ENCODE results near the gene MT1G. TPM values are rescaled to one million over a fixed set of nuclear protein-coding genes. Genes with fewer than 3 reads are reported as not detected.
"Not testable (repeated sequence)": the region's sequence is repeated elsewhere in the genome, so short reads cannot be mapped to it uniquely, and the experiment has no call there.

The MT1G gene
- not detected in 2 replicates for total RNA-seq (2014; rRNA removed; shearing (Covaris generic))

DNA sequence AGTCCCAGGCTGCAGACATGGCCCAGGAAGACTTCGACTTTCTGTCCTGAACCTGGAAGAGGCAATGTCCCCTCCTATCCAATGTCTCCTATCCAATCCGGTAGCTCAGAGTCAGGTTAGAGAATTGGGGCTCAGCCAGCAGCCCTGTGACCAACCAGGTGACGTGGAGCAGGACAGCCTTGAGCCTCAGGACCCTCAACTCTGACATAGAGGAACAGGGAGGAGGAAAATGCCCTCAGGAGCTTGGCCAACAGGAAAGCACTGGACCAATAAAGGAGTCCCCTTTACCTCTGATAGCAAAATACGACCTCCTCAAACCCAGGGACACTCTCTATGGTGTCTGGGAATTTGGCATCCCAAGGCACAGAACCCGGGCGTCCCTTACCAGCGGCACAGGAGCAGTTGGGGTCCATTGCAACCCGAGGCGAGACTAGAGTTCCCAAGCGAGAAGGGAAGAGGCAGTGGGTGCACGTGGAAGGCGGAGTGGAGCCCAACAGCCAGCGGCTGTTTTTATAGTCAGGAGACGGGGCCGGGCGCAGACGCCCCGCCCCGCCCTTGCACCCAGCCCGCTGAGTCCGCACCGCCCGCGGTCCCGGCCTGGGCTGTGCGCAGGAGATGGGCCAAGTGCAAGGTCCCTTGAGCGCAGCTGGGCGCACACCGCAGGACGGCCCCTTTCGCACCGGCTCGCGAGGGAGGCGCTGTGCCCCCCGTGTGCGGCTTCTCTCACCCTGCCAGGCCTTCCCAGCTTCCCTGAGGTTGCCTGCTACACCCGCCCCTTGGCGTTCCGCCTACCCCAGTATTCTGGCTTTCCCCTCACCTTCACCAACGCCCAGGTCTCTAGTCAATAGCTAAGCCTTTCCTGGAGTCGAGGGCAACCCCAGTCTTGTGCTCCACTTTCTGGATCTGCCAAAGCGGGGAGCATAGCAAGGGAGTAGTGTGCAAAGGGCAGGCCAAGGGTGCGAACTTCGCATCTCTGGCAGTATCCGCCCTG, at the start of gene MT1G:
TSS of gene MT1G (minus strand) at position 485 of the 991 bp plus-strand sequence. CDS start at position 413, 72 bp downstream.
- DNase-seq (ENCODE audit: low spot score): no peak

DNA sequence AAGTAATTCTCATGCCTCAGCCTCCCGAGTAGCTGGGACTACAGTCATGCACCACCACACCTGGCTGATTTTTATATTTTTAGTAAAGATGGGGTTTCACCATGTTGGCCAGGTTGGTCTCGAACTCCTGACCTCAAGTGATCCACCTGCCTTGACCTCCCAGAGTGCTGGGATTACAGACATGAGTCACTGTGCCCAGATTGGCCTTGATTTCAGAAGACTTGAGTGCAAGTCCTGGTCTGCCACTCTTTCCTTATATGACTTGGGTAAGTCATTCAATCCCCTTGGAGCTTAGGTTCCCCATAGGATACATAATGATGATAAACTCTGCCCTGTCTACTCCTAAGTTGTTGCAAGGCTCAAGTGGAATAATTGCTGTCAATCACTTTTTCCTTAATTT, 49.7 kb upstream of the MT1G start:
- DNase-seq (ENCODE audit: low spot score): not testable (repeated sequence)

DNA sequence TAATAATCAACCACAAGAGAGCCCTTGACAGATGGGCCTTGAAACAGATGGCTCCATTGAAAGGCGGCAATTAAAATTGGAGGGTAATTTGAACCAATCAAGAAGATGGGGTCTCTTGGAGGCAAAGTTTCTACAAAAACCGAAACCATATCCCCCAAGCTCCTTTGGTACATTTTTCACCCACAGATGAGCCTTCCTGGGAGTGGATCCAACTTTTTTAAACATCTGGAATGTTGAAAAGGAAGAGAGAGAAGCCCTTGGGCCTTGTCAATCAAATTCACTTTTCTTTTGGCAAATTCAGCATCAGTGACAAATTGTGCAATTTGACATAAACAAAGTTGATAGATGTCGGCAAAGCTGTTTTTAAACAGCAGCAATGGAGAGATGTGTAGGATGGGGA, 48.9 kb upstream of the MT1G start:
- DNase-seq (ENCODE audit: low spot score): no peak

DNA sequence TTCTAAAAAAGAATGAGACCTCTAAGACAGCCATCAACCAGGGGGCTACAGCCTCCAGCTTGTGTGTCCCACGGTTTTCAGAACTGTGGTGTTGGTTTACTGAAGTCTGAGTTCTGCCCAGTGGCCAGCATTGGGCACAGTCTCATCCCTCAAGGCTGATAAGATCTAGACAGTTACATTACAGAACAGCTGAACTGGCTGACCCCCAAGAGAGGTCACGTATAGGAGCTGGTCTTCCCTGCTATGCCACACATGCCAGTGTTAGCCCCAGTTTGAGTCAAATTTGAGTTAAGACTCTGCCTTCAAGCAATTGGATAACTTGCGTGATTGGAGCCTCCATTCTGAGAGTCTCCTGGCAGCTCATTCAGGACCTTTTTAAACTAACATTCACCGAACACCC, 47.3 kb upstream of the MT1G start:
- DNase-seq (ENCODE audit: low spot score): no peak

DNA sequence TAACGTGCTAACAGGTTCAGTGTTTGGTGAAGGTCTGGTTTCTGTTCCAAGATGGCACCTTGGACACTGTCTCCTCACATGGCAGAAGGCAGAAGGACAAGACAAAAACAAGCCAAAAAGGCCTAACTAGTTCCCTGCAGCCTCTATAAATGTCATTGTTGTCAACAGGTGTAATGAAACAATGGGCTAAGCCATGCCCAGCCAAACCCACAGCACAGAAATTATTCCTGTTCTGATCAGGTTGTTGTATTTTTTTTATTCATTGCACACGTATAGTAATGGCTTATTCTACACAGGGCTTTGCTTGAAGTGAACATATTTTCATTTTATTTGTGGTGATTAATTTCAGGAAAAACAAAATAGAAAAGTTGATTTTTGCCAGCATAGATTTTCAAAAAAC, 45.9 kb upstream of the MT1G start:
- no peak for DNase-seq (ENCODE audit: low spot score)

DNA sequence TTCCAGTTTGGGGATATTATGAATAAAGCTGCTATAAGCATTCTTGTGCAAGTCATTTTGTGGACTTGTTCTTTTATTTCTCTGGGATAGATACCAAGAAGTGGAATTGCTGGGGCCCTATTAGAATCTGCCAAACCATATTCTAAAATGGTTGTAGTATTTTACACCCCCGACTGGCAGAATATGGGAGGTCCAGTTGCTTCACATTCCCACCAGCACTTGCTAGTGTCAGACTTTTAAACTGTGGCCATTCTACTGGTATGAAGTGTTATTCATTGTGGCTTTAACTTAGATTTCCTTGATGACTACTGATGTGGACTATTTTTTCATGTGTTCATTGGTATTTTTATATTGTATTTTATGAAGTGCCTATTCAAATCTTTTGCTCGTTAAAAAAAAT, 44.0 kb upstream of the MT1G start:
- no peak for DNase-seq (ENCODE audit: low spot score)

DNA sequence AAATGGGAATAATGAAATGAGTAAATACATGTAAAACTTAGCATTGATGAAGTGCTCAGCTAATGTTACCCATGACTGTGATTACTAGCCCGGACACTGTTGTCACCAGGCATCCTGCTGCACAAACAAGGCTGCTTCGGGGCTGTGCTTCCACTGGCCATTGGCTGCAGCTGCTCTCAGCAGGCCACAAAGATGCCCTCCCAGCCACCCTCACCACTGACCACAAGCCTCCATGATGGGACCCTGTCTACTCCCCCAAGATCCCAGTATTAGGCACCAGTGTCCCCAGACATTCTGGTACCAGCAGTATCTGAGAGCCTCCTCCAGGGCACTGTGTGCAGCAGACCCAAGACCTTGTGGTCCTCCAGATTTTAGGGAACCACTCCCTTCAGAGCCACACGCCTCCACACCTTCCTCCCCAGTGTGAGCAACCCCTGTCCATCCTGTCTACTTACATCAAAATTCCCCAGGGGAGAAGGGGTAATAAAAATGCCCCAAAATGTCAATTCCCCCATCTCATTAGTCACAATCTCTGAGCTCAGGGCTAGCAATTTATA, 42.4 kb upstream of the MT1G start:
- DNase-seq (ENCODE audit: low spot score): no peak

DNA sequence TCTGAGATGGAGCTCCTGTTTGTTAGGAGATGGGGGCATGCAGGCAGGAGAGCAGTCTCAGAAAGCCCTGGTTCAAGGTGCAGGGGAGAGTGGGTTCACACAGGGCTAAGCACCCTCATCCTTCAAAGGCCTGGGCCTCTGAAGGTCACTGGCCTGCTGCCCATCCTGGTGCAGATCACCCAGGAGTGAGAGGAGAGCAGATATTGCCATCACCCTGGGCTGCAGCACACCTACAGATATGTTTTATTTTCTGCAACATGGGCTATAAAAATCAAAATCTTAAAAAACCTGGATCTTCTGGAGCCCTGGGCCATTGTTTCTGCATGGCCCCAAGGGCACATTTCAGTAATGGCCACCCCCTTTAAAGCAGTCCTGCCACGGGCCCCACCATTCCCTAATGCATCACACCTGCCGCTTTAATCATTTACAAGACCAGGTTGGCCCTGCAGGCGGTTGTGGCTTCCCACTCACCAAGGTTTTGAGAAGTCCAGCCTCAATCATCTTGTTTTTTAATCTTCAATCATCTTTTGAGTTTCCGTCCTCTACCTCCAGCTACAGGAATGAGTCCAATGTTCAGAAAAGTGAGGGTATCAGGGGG, 41.7 kb upstream of the MT1G start:
- DNase-seq (ENCODE audit: low spot score): no peak

DNA sequence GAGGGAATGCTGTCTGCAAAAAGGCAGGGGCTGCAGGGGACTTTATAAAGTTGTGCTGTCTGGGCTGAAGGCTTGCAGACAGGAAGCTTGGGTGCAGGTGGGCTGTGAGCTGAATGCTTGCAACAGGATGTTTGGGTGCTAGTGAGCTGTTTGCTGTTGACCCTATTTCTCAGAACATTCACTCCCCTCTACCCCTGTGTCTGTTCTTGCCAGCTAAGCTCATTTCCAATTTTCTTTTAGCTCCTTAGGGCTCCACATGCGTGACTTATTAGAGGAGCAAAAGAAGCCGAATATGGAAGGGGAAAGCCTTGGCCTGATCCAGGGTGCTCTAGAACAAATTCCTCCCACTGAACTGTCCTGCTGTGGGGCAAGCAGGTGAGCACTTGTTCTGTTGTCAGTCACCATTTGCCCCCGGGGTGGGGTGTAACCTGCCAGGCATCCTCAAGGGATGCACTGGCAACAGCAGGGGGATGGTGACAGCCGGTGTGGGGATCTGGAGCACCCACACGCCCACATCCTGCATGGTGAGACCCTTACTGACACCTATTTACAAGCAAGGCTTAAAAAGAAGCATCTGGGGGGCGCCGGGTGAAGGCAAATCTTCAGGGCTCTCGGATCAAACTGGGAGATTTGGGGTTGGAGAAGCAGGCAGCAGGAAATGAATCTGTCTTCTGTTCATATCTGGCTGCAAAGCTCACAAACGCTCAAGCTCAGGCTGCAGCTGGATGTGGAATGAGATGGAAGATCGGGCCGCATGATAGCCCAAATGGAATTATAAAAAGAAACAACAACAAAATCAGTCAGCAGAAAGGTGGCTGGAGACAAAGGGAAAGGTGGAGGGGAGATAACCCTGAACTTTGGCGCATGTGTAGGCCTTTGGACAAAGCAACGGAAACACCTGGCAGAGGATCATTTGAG, 40.9 kb upstream of the MT1G start:
- no peak for DNase-seq (ENCODE audit: low spot score)

DNA sequence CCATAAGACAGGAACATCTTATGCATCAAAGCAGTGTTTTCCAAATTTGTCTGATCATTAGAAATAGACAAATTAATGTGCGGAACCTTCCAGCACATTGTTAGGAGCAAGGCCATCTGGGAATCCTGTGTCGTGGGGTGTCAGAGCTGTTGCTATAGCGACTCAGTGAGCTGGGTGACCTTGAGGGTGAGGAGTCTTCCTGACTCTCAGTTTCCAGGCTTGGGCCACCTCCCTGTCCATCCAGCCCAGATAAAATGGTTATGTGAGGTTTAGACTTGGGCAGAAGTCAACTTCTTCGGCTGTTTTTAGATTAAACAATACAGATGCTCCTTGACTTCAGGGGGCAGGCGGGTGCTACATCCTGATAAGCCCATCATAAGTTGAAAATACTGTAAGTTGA, 35.0 kb upstream of the MT1G start:
- no peak for DNase-seq (ENCODE audit: low spot score)

DNA sequence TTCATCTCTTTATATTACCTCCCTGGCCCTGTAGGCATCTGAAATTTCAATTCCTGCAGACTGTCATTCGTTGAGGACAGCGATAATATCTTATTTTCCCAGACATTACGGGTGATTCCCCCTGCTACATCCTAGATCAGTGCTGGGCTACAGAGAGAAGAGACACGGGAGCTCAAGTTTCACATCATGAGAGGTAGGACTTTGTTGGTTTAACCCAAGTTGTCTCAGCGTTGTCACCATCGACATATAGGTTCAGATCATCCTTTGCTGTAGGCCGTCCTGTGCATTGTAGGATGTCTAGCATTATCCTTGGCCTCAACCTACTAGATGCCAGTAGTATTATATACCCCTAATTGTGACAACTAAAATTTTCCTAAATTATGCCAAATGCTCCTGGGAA, 33.7 kb upstream of the MT1G start:
- no peak for DNase-seq (ENCODE audit: low spot score)

DNA sequence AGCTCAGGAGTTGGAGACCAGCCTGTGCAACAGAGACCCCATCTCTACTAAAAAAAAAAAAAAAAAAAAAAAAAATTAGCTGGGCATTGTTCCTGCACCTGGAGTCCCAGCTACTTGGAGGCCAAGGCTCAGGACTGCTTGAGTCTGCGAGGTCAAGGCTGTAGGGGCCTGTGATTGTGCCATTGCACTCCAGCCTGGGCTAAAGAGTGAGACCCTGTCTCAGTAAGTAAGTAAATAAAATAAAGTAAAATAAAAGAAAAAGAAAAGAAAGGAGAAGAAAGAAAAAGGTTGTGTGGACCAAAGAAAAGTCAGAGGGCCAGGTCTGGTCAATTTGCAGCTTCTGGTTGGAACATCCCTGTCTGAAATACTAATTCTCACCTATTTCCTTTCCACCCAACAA, 32.8 kb upstream of the MT1G start:
- no peak for DNase-seq (ENCODE audit: low spot score)

DNA sequence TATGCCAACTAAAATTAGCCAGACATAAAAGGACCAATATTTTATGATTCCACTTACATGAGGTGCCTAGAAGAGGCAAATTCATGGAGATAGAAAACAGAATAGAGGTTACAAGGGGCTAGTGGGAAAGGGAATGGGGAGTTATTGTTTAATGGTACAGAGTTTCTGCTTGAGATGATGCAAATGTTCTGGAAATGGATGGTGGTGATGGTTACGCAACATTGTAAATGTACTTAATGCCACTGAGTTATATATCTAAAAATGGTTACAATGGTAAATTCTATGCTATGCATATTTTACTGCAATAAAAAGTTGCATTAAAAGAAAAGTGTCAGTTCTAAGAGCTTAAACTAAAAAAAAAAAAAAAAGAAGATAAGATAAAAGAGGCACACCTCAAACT, 32.3 kb upstream of the MT1G start:
- no peak for DNase-seq (ENCODE audit: low spot score)

DNA sequence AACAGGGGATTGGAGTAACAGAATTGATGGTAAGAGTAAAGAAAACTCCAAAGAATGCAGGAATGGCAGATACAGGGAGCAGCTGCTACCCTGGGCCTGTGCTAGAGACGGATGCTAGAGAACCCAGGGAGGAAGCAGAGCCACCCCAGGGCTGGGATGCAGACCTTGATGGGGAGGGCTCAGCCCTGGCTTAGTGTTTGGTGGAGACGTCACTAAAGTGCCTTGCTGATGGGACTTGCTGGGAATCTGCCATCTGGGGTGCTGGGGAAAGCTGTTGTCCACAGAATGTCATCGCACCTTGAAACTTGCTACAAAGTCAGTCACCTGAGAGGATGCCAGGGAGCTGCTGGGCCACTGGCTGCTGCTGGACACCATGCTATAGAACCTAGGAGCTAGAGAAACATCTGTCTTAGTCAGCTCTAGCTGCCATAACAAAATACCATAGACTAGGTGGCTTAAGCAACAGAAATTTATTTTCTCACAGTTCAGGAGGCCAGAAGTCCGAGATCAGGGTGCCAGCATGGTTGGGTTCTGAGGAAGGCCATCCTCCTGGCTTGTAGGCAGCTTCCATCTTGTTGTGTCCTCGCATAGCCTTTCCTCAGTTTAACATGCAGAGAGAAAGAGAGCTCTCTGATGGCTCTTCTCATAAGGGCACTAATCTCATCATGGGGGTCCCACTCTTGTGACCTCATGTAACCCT, 29.7 kb upstream of the MT1G start:
- no peak for DNase-seq (ENCODE audit: low spot score)

DNA sequence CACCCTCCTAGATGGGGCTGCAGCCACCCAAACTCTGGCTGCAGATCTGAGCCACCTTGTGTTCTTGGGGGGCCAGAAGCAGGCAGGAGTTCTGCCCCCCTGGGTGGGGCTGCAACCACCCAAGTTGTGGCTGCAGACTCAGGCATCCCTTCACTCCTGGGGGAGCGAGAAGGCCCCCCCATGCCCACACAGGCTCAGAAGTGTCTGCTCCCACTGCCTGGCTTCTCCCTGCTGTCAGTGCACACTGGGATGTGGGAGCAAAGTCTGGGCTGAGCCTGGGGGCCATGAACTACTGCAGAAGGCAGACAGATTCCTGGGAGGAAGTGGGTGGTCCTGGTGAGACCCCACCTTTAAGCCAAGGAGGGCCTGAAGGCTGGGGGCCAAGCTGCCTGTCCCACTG, 27.4 kb upstream of the MT1G start:
- no peak for DNase-seq (ENCODE audit: low spot score)

DNA sequence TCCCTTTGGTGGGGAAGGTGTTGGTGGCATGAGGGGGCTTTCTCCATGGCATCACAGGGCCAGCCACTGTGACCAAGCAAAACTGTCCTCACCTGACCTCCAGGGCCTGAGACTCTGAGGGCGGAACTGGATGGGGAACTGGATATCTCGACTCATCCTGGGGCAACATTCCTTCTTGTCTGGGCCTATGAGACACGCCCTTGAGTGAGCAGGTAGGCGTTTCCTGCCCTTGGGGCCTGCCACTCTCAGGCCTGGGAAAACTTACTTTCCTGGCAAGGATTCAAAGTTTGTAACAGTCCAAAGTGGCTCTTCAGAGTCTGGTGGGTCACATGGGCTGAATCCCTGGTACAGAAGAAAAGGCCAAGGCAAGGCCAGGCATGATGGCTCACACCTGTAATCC, 24.0 kb upstream of the MT1G start:
- peak; percentile 96 for DNase-seq (ENCODE audit: low spot score)

DNA sequence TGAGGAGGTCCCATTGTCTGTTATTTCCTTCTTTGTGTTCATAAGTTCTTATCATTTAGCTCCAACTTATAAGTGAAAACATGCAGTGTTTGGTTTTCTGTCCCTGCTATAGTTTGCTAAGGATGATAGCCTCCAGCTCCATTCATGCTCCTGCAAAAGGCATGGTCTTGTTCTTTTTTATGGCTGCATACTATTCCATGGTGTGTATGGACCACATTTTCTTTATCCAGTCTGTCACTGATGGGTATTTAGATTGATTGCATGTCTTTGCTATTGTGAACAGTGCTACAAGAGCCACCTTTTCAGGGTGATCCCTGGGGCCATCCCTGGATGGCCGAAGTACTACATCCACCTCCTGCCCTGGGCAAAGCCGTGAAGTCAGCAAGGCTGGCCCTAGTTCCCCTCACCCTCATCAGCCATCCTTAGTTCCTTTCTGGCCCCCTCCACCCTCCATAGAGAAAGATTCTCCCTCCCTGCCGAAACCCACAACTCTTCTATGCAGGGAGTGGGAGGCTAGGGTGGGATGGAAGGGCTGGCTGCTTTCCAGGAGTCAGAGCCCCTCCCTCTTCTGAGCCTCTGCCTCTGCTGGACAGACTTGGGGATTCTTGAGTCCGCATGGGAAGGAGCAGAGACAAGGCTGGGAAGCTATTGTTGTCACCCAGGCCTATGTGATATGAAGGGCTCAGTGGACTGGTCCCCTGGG, 22.7 kb upstream of the MT1G start:
- no peak for DNase-seq (ENCODE audit: low spot score)

DNA sequence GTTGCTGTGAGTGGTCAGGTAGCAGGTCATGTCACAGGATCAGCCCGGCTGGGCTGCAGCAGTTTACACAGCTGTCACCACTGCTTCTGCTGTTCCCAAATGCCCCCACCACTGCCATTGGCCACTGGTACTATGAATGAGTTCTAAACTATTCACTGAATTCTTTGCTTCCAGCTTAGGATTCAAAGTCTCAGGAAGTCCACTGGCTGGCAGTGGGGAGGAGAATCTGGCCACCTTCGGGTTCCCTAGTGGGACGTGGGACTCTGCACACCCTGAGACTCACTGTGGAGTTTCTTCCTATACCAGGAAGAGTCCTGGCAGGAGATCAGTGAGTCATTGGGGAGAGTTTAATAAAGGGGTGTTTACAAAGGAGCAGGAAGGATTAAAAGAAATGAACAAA, 21.3 kb upstream of the MT1G start:
- DNase-seq (ENCODE audit: low spot score): peak; percentile 40

DNA sequence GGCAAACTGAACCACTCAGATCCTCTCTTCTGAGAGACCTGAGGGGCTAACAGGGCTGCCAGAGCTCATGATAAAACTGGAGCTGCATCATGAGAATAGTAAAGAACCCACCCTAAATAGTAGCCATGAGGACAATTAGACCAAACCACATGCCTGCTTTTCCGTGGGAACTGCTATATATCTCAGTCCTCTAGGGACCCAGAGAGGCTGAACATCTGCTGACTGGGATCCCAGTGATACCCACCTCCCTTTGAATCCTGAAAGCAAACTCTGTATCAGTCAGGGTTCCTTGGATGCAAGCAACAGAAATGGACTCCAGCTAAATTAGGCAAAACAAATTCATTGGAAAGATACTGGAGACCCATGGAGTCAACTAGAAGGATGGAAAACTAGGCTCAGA, 20.9 kb upstream of the MT1G start:
- DNase-seq (ENCODE audit: low spot score): no peak

DNA sequence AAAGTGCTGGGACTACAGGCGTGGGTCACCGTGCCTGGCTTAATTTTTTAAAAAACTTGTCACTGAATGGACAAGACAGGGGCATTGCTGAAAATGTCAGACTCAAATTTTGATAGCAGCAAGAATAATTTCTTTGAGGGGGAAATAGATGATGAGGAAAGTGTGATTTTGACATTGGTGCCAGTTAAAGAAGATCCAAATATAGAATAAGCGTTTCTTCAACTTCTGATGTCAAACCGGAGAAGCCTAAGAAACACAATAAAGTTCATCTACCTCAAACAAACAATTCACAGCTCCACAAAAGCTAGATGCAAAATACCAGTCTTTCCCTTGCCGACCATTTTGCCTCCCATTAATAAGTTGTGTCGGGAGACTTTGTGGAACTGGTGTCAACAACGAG, 18.9 kb upstream of the MT1G start:
- no peak for DNase-seq (ENCODE audit: low spot score)
